Measurements from ENCODE around the gene MEGF9. TPM values are rescaled to one million over a fixed set of nuclear protein-coding genes. Genes with fewer than 3 reads are reported as not detected.

Gene MEGF9
- total RNA-seq, 4 donors from 2014 or later: 19.7 to 24.7 (median 21.5) TPM

- no peaks in the 10 kb centered on the region for H3K27me3 ChIP-seq
- H3K4me3 ChIP-seq: peak overlapping the region; percentile 62 to 94
- H3K36me3 ChIP-seq: no peaks in the 10 kb centered on the region
- 43 to 94% methylated on average over 2 to 5 of the region's 5 CpGs for WGBS, 2 donors (ENCODE audit: low coverage in 1 of 2)
- TF ChIP-seq EP300 (IDR thresholded peaks at IDR 0.05) (no peak), POLR2AphosphoS5 (IDR thresholded peaks at IDR 0.05) (no peak), POLR2A (IDR thresholded peaks at IDR 0.05) (no peak), CTCF (IDR thresholded peaks at IDR 0.05) (no peak)
- no peaks in the 10 kb centered on the region for H3K9me3 ChIP-seq
- peaks cover 0 to 68% (median 3%) of the 10 kb centered on the region in 3 donors for H3K4me1 ChIP-seq
- H3K27ac ChIP-seq: peak overlapping the region in 3 of 4 donors; percentile 53 to 88 (median 86)
- no peak for ATAC-seq
Measured at GRCh38 chr9:120711841-120712538, 2.3 kb downstream of the MEGF9 start.

- Histone ChIP-seq H3K27me3 (no peaks in the 10 kb centered on the region), H3K36me3 (no peaks in the 10 kb centered on the region), H3K9me3 (no peaks in the 10 kb centered on the region), H3K27ac (peak overlapping the region in 3 of 4 donors; percentile 53 to 86 (median 61)), H3K4me3 (peak overlapping the region in 1 of 2 donors; percentile 94), H3K4me1 (peaks cover 0 to 71% (median 3%) of the 10 kb centered on the region in 3 donors)
- ATAC-seq: no peak
- TF ChIP-seq EP300 (IDR thresholded peaks at IDR 0.05) (no peak), POLR2AphosphoS5 (IDR thresholded peaks at IDR 0.05) (no peak), CTCF (IDR thresholded peaks at IDR 0.05) (no peak), POLR2A (IDR thresholded peaks at IDR 0.05) (no peak)
Measured at GRCh38 chr9:120711354-120711753, 2.9 kb downstream of the MEGF9 start.

GRCh38 chr9:120710110-120710981 is 3.9 kb downstream of the MEGF9 start:
- H3K27me3 ChIP-seq: no peaks in the 10 kb centered on the region
- H3K9me3 ChIP-seq: no peaks in the 10 kb centered on the region
- TF ChIP-seq EP300 (IDR thresholded peaks at IDR 0.05) (no peak), CTCF (IDR thresholded peaks at IDR 0.05) (no peak), POLR2AphosphoS5 (IDR thresholded peaks at IDR 0.05) (no peak), POLR2A (IDR thresholded peaks at IDR 0.05) (no peak)
- H3K36me3 ChIP-seq: no peaks in the 10 kb centered on the region
- ATAC-seq: no peak
- peak overlapping the region in 1 of 2 donors; percentile 94 for H3K4me3 ChIP-seq
- peaks cover 0 to 76% (median 3%) of the 10 kb centered on the region in 3 donors for H3K4me1 ChIP-seq
- H3K27ac ChIP-seq: peak overlapping the region in 2 of 4 donors; percentile 61
- WGBS, 2 donors (ENCODE audit: low coverage in 1 of 2): 65 to 66% methylated on average over 5 to 9 of the region's 10 CpGs

- H3K9me3 ChIP-seq: no peaks in the 10 kb centered on the region
- 92 to 93% methylated on average over 6 of the region's 6 CpGs for WGBS, 2 donors (ENCODE audit: low coverage in 1 of 2)
- TF ChIP-seq POLR2A (IDR thresholded peaks at IDR 0.05) (no peak), POLR2AphosphoS5 (IDR thresholded peaks at IDR 0.05) (no peak), CTCF (IDR thresholded peaks at IDR 0.05) (no peak), EP300 (IDR thresholded peaks at IDR 0.05) (no peak)
- H3K4me1 ChIP-seq: peaks cover 0 to 71% (median 0%) of the 10 kb centered on the region in 3 donors
- ATAC-seq: no peak
- no peaks in the 10 kb centered on the region for H3K36me3 ChIP-seq
- H3K4me3 ChIP-seq: no peak overlapping the region
- no peaks in the 10 kb centered on the region for H3K27me3 ChIP-seq
- H3K27ac ChIP-seq: no peak overlapping the region
Measured at GRCh38 chr9:120708526-120709224, 5.6 kb downstream of the MEGF9 start.

Data from gastroesophageal sphincter (tissue), 4 donors.